GM13976 (cell line): ENCODE data around the gene PCAT6.
A peak's percentile ranks its signal among the peaks of the same experiment; 100 is the strongest.

ENCODE experiments used
- DNase-seq: peaks from one replicate; pipeline ENCODE4 v3.0.0; 2012; ENCODE audit warnings: low spot score
- in situ Hi-C: fragments of 300-500 bp; cut with MboI; formaldehyde crosslinking; loops from one replicate; pipeline ENCODE4 v1.12.0; 2022; ENCODE audit warnings: low sequenced_read_pairs, mixed read lengths, inconsistent platforms; ENCODE audit not compliant: unreplicated experiment
- TF ChIP-seq, protein P1 (sequence below): IDR thresholded peaks from 2 replicates; pipeline ENCODE4 v1.5.1; 2012; ENCODE audit warnings: borderline replicate concordance, mild to moderate bottlenecking; ENCODE audit not compliant: insufficient read depth; ENCODE audit errors: extremely low read depth, missing control alignments, control extremely low read depth

Gene PCAT6

DNA sequence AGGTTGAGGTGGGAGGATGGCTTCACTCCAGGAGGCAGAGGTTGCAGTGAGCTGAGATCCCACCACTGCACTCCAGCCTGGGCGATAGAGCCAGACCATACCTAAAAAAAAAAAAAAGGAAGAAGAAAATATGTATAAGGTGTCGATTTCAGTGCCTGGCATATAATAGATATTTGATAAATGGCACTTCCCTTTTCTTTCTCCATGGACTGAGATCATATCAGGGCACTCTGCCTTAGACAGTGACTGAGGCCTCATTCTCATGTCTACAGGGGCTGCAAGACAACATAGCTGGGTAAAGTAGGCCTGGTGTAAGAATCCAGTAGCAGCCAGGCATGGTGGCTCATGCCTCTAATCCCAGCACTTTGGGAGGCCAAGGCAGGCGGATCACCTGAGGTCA is 21.2 kb downstream of the PCAT6 start:
- in situ Hi-C loops, result no loop called here
- TF ChIP-seq, protein P1, sequence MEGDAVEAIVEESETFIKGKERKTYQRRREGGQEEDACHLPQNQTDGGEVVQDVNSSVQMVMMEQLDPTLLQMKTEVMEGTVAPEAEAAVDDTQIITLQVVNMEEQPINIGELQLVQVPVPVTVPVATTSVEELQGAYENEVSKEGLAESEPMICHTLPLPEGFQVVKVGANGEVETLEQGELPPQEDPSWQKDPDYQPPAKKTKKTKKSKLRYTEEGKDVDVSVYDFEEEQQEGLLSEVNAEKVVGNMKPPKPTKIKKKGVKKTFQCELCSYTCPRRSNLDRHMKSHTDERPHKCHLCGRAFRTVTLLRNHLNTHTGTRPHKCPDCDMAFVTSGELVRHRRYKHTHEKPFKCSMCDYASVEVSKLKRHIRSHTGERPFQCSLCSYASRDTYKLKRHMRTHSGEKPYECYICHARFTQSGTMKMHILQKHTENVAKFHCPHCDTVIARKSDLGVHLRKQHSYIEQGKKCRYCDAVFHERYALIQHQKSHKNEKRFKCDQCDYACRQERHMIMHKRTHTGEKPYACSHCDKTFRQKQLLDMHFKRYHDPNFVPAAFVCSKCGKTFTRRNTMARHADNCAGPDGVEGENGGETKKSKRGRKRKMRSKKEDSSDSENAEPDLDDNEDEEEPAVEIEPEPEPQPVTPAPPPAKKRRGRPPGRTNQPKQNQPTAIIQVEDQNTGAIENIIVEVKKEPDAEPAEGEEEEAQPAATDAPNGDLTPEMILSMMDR, result no peak
- DNase-seq, result no peak

DNA sequence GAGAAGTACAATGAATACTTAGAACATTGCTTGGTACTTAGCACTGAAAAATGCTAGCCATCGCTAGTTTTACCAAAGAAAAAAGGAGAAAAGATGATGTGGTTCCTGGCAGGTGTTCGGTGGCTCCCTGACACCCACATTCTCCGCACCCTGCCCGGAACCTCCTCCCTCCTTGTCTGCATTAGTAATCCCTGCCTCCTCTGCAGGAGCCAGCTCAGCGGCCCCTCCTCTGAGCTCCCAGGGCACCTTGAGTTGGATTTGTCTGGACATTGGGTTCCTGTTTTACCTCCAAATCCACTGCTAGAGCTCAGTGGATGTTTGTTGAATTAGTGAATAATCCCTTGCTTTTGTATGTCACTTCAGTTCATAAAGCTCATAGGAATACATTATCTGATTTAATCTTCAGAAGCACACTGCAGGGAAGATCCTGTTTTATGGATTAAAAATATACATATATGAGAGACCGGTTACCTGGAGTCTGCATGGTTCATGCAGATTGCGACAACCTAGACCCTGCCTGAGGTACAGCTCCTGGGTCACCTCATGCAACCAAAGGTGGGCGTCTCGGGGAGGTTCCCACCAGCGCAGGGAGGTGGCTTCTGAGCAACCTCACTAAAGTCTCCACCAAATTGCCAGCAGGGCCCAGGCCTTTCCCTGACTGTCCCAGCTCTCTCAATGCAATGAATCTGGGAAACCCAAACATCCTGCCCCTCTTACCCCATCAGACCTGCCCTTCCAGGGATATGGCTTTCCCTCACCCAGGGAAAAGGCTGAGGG is 24.2 kb downstream of the PCAT6 start:
- DNase-seq, result no peak
- TF ChIP-seq, protein P1, result no peak
- in situ Hi-C loops, result no loop called here

- peak; percentile 75 for DNase-seq
- in situ Hi-C loops, result no loop called here
- TF ChIP-seq, protein P1, result no peak
Observed at GRCh38 chr1:202835548-202836072, 24.9 kb downstream of the PCAT6 start.

DNA sequence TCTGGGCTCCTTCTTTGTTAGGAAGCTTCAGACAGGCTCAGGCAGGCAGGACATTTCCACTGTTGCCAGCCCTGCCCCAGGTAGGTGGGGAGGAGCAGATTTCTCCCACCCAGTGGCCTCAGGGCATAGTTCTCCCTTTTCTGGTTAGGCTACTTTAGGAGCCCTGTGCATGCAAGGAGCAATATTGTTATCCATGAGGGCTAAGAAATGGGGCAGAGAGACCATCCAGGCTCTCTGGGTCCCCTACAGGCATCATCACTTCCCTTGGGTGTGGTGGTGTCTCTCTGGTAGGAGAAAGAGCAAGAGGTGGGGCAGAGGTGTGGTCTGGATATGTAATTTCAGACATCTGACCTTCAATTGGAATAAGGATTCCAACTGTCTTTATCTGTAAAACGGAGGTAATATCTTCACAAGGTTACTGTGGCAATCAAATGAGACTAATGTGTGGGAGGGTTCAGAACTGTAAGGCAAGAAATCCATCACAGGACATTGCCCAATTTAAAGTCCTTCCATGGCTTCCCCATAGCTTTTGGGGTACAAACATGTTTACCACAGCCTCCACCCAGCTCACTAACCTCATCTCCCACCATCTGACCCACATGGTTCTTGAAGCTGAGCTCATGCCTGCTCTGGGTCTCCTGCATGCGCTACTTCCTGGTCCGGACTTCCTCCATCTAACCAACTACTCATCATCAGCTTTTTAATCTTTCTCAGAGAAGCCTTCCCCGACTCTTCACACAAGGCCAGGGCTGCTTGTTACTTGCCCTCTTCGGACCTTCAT is 26.1 kb downstream of the PCAT6 start:
- in situ Hi-C loops, result no loop called here
- DNase-seq, result no peak
- TF ChIP-seq, protein P1, result no peak

- TF ChIP-seq, protein P1, result no peak
- in situ Hi-C loops, result no loop called here
- DNase-seq, result no peak
Observed at GRCh38 chr1:202837746-202838262, 27.1 kb downstream of the PCAT6 start.

DNA sequence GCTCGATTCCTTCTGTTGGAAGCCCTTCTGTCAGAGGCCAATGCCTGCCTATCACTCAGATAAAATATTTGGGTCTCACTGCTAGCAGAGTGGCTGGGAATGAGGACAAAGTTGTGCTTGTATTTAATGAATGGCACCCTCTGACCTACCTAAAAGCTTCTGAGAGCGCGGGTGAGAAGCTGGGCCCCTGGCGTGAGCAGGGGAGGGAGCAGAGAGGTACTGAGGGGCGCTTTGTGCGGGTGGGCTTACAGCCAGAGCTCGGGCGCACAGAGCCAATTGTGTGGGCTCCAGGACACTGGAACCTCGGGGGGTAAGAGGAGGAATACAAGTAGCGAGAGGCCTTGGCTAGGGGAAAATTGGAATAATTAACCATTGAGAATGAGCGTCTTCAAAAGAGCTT is 32.3 kb downstream of the PCAT6 start:
- in situ Hi-C loops, result no loop called here
- TF ChIP-seq, protein P1, result no peak
- DNase-seq, result no peak
